Activated T-helper 2 cell treated with anti-CD3 and anti-CD28 coated beads, Interferon-gamma antibody, Interleukin-2, Interleukin-4, amounts not matched to agents 10 μg/mL and 5 μg/mL and 100 μg/mL, durations not matched to agents 14 hours and 24 hours and 36 hours (primary cell): ENCODE measurements around the gene MRPS5. TPM values are rescaled to one million over a fixed set of nuclear protein-coding genes. Genes with fewer than 3 reads are reported as not detected.

ENCODE experiments used
- DNase-seq: peaks from one replicate; pipeline ENCODE4 v3.0.0; 2021; ENCODE audit warnings: low spot score
- H3K27ac Mint-ChIP-seq: one replicate; pipeline ENCODE4 v1.8.0; 2021; ENCODE audit warnings: mixed read lengths
- H3K27me3 Mint-ChIP-seq: one replicate; pipeline ENCODE4 v1.8.0; 2021; ENCODE audit warnings: low read depth, mixed read lengths
- H3K36me3 Mint-ChIP-seq: one replicate; pipeline ENCODE4 v1.8.0; 2021; ENCODE audit warnings: low read depth, mixed read lengths
- H3K4me1 Mint-ChIP-seq: one replicate; pipeline ENCODE4 v1.8.0; 2021; ENCODE audit warnings: low read depth, mixed read lengths
- H3K4me3 Mint-ChIP-seq: one replicate; pipeline ENCODE4 v1.8.0; 2021; ENCODE audit warnings: low read depth, mild to moderate bottlenecking, moderate library complexity, mixed read lengths
- H3K9me3 Mint-ChIP-seq: one replicate; pipeline ENCODE4 v1.8.0; 2021; ENCODE audit warnings: mixed read lengths
- intact Hi-C: fragments of 100-400 bp; cut with micrococcal nuclease; formaldehyde crosslinking; loops from one replicate; pipeline ENCODE4 v1.15.1; 2023
- total RNA-seq: library from RNA; stranded (reverse); gene quantifications from 2 replicates; pipeline ENCODE4 v1.2.3, GENCODE V29; 2022

The MRPS5 gene
- total RNA-seq, 1 donor from 2014 or later, result 90.7 TPM

DNA sequence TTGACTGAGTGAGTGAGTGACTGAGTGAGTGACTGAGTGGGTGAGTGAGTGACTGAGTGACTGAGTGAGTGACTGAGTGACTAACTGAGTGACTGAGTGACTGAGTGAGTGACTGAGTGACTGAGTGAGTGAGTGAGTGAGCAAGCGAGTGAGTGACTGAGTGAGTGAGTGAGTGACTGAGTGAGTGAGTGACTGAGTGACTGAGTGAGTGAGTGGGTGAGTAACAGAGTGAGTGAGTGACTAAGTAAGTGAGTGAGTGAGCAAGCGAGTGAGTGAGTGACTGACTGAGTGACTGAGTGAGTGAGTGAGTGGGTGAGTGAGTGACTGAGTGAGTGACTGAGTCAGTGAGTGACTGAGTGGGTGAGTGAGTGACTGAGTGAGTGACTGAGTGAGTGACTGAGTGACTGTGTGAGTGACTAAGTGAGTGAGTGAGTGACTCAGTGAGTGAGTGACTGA is 84.2 kb downstream of the MRPS5 start:
- H3K27me3 Mint-ChIP-seq, result no peaks in the 10 kb centered on the region
- no peak overlapping the region for H3K4me3 Mint-ChIP-seq
- H3K36me3 Mint-ChIP-seq, result peaks cover 47% of the 10 kb centered on the region
- no peak for DNase-seq
- peak overlapping the region; percentile 84 for H3K27ac Mint-ChIP-seq
- intact Hi-C loops, result no loop called here
- peaks cover 47% of the 10 kb centered on the region for H3K4me1 Mint-ChIP-seq
- peaks cover 30% of the 10 kb centered on the region for H3K9me3 Mint-ChIP-seq

- Mint-ChIP-seq H3K4me1 (peaks cover 46% of the 10 kb centered on the region), H3K36me3 (peaks cover 46% of the 10 kb centered on the region), H3K27ac (peak overlapping the region; percentile 84), H3K4me3 (no peak overlapping the region), H3K27me3 (no peaks in the 10 kb centered on the region), H3K9me3 (peaks cover 30% of the 10 kb centered on the region)
- intact Hi-C loops, result no loop called here
- no peak for DNase-seq
These were observed 84.8 kb downstream of the MRPS5 start for GRCh38 chr2:95036596-95037383.

Other genes with a start within 250 kb of the MRPS5 start
- gene MAL, start 96.1 kb downstream of the MRPS5 start, total RNA-seq, result 101 and 117 TPM in 2 replicates
- gene ZNF514, start 38.0 kb upstream of the MRPS5 start, total RNA-seq, result 9.8 and 10.4 TPM in 2 replicates
- gene ZNF2, start 44.0 kb upstream of the MRPS5 start, total RNA-seq, result 3.3 and 3.6 TPM in 2 replicates
- gene ZNF892, start 85.7 kb upstream of the MRPS5 start, total RNA-seq, result 4.7 and 4.8 TPM in 2 replicates
- gene PROM2, start 152.6 kb upstream of the MRPS5 start, total RNA-seq, result 0.59 and 1.1 TPM in 2 replicates
- gene KCNIP3, start 175.5 kb upstream of the MRPS5 start, total RNA-seq, result 0.21 and 0.39 TPM in 2 replicates